NCI-H1092 treated with DMSO at 0.1 percent for 48 hours (cell line): ENCODE data around the gene CD6.
"Not testable (repeated sequence)": the region's sequence is repeated elsewhere in the genome, so short reads cannot be mapped to it uniquely, and the experiment has no call there.

Experiments used
- DNase-seq: peaks from one replicate; lab custom pipeline; 2025; lab: John Stamatoyannopoulos, UW

Gene CD6

GRCh38 chr11:61056571-61056970, 85.1 kb downstream of the CD6 start:
- DNase-seq: peak; percentile 63

- no peak for DNase-seq
Measured at GRCh38 chr11:61056981-61057380, 85.5 kb downstream of the CD6 start.

DNA sequence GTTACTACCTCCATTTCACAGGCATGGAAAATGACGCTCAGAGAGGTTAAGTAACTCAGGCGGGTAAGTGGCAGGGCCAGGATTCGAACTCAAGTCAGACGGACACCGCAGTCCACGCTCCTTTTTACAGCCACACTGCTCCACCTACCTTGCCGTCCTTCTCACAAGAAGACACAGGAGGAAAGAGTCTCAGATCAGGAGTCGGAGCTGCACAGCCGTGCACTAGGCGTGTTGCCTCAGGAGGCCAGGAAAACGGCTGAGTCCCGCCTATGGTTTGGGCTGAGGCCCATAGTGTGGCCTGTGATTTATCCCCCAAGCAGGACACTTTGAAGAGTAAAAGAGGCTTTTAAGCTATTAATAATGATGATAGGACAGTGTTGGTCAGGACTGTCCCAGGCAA, 86.1 kb downstream of the CD6 start:
- DNase-seq: no peak

- DNase-seq: no peak
Measured at GRCh38 chr11:61058583-61059259, 87.2 kb downstream of the CD6 start.

GRCh38 chr11:61059260-61059752, 87.8 kb downstream of the CD6 start:
- no peak for DNase-seq

DNA sequence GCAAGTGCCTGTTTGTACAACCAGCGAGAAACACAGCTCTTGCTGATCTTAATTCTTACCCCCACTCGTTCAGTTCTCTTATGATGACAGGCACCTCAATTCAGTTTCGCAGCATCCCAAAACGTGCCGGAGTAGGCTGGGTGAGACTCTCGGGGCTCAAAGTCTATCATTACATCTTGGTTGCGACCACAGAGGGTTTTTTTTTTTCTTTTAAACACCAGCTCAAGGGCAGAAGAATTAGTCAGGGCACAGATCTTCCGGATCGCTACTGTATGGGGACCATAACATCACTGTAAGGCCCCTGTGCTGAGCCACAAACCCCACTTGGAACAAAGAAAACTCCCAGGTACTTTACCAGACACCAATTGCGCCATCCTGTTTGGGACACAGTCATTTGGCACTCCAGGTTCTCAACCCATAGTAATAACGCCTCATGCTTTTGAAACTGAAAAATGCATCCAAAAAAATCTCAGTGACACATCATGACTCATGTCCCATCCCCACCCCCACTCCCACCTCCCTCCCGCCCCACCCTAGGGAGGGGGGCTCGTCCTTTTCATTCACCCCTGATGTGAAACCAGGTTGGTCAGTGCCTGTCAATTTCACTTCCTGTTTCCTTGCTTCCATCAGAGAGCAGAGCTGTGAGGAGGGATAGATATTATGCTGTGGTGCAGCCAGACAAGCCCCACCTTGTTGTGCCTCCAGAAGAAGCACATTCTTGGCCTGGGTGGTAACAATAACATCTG, 89.8 kb downstream of the CD6 start:
- no peak for DNase-seq

- no peak for DNase-seq
Measured at GRCh38 chr11:61062181-61062930, 90.9 kb downstream of the CD6 start.

DNA sequence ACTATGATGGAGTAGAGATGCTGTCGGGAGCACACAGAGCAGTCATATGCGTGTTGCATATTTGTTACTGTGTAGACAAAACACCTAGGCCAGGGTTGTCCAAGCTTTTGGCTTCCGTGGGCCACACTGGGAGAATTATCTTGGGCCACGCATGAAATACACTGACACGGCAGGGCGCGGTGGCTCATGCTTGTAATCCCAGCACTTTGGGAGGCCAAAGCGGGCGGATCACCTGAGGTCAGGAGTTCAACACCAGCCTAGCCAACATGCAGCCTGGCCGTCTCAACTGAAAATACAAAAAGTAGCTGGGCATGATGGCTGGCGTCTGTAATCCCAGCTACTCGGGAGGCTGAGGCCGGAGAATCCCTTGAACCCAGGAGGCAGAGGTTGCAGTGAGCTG, 93.8 kb downstream of the CD6 start:
- DNase-seq: not testable (repeated sequence)

DNA sequence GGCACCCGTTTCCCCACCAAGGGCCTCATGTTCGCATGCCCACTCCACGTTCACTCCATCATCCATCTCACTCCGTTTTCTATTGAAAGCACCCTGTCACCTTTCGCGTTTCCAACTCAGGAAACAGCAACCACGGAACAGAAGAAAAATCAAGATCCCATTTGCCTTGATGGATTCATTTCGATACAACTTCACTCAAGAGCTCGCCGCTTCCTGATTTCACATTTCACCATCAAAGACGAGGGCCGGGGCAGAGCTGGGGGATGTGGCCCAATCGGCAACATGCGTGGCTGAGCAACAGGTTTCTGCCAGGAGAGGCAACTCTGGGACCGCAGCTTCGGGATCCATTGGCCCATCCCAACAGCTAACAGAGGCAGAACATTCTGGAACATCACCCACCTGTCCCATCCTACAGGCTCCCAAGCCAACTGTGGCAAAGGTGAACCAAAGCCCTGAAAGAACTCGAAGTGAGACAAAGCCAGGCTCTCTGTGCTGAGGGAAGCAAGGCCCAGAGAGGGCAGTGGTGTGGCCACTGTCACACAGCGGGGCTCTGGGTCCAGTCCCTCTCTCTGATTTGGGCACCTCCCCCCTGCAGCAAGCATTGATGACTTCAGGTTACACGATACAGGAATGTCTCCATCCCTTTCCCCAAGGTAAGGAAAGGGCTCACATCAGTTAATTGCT, 94.6 kb downstream of the CD6 start:
- DNase-seq: no peak

DNA sequence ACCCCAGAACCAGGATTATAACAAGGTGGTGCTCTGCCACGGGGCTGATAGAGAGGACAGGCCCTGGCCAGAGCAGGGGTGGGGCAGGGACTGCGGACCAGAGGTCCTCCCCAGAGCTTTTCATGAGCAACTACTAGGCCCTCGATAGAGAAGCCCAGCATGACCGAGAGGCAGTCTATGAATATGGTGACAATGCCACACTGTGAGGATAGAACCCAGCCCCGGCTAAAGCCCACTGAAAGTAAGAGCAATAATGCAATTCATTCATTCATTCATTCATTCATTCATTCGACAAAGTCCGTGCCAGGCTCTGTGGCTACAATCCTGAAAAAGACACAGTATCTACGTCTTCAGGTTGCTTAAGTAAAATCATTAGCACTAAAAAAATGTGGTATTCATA, 95.2 kb downstream of the CD6 start:
- DNase-seq: no peak

DNA sequence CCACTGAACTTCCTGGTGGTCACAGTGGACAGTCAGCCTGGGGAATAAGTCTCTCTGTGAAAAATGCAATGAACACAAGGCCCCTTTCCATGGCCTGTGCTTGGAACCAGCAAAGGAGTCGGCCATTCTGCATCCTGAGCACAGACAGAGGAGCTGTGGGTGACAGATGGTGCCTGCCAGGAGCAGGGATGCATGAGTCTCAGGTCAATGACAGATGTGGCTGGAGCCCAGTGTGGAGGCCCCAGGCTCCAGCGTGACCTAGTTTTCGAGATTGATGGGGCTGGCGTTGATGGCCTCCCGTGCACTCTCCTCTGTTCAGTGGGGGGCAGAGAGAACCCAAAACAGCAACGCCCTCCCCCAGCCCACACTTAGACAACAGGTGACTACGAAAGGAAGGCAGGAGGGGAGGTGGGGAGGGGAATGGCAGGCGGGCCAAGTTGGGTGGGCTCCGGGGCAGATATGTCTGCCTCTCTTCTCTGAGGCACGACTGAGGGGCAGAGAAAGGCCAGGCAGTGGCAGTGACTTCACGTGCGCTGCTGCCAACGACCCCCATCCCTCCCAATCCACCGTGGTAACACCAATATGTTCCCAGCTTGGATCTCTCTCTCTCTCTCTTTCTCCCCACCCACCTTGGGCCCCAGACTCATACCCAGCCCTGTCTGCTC, 96.4 kb downstream of the CD6 start:
- DNase-seq: no peak

DNA sequence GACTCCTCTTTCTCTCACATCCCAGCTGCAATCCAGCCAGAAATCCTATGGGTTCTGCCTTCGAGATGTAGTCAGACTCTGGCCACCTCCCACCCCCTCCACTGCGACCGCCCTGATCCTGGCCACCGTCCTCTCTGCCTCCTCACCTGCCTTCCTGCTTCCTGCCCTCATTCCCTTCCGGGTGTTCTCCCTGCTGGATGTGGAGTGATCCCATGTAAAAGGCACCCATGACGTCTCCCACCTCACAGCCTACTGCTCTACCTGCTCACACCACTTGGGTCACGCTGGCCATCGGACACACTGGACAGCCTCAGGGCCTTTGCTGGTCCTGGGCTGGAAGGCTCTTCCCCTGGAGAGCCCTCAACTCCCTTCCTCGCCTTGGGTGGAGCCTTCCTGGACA, 97.1 kb downstream of the CD6 start:
- no peak for DNase-seq

DNA sequence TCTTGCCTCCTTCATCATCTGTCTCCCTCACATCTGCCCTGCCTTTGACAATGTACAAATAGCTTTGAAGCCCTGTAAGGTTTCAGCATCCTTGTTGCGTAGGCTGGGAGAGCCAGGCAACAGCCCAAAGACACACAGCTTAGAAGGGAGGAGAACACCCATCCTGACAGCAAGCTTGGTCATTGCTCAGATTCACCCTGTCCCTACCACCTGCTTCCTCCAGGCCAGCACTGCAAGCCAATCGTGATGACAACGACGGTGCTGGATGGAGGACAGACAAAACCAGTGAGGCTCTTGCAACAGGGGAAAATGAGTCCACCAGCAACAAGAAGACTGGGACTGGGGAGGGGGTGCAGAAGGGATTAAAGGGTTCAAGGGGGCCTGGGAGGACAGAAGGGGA, 97.9 kb downstream of the CD6 start:
- DNase-seq: no peak
